DMS114 treated with DMSO at 0.1 percent for 48 hours (cell line): ENCODE measurements around the gene TAS2R19.
"Not testable (repeated sequence)": the region's sequence is repeated elsewhere in the genome, so short reads cannot be mapped to it uniquely, and the experiment has no call there.

ENCODE experiments used
- DNase-seq: peaks from one replicate; lab custom pipeline; 2025; ENCODE audit not compliant: unreplicated experiment; lab: John Stamatoyannopoulos, UW

The TAS2R19 gene

GRCh38 chr12:11022520-11022919 lies at the start of gene TAS2R19:
TSS of gene TAS2R19 (minus strand) at chr12:11022620. CDS start at chr12:11022571, 49 bp downstream.
- DNase-seq: no peak

- DNase-seq: no peak
These were observed 49.0 kb upstream of the TAS2R19 start for GRCh38 chr12:11071414-11071813.

GRCh38 chr12:11070999-11071398 lies 48.6 kb upstream of the TAS2R19 start:
- no peak for DNase-seq

- DNase-seq: no peak
These were observed 47.5 kb upstream of the TAS2R19 start for GRCh38 chr12:11069854-11070365.

- no peak for DNase-seq
These were observed 45.1 kb upstream of the TAS2R19 start for GRCh38 chr12:11067514-11067913.

GRCh38 chr12:11062194-11062593 lies 39.8 kb upstream of the TAS2R19 start, which contains the start of gene TAS2R46:
TSS of gene TAS2R46 (minus strand) at chr12:11062294. CDS start at chr12:11062294, 0 bp downstream.
- not testable (repeated sequence) for DNase-seq

GRCh38 chr12:11059784-11060183 lies 37.4 kb upstream of the TAS2R19 start:
- DNase-seq: no peak

- no peak for DNase-seq
These were observed 36.6 kb upstream of the TAS2R19 start for GRCh38 chr12:11059041-11059440.

- no peak for DNase-seq
These were observed 32.9 kb upstream of the TAS2R19 start for GRCh38 chr12:11055306-11055705.

- DNase-seq: not testable (repeated sequence)
These were observed 27.5 kb upstream of the TAS2R19 start for GRCh38 chr12:11049806-11050531.

- not testable (repeated sequence) for DNase-seq
These were observed 18.9 kb upstream of the TAS2R19 start for GRCh38 chr12:11041366-11041765.

GRCh38 chr12:11040162-11040561 lies 17.7 kb upstream of the TAS2R19 start:
- DNase-seq: no peak

- no peak for DNase-seq
These were observed 16.8 kb upstream of the TAS2R19 start for GRCh38 chr12:11039171-11039570.

- DNase-seq: not testable (repeated sequence)
These were observed 11.5 kb upstream of the TAS2R19 start for GRCh38 chr12:11033959-11034358.

GRCh38 chr12:11031307-11031706 lies 8.9 kb upstream of the TAS2R19 start, which contains the start of gene TAS2R31:
TSS of gene TAS2R31 (minus strand) at chr12:11031407. CDS start at chr12:11031335, 72 bp downstream.
- DNase-seq: no peak

GRCh38 chr12:11026118-11026517 lies 3.7 kb upstream of the TAS2R19 start:
- no peak for DNase-seq

GRCh38 chr12:11023387-11023786 lies 967 bp upstream of the TAS2R19 start:
- DNase-seq: no peak

- no peak for DNase-seq
These were observed 5.5 kb downstream of the TAS2R19 start for GRCh38 chr12:11016937-11017336.

GRCh38 chr12:11015775-11016430 lies 6.5 kb downstream of the TAS2R19 start:
- DNase-seq: no peak

GRCh38 chr12:11014234-11014633 lies 8.2 kb downstream of the TAS2R19 start:
- no peak for DNase-seq

GRCh38 chr12:11007608-11008007 lies 14.8 kb downstream of the TAS2R19 start:
- DNase-seq: no peak

GRCh38 chr12:10998204-10998603 lies 24.2 kb downstream of the TAS2R19 start, which contains the start of gene TAS2R20:
TSS of gene TAS2R20 (minus strand) at chr12:10998304. CDS start at chr12:10997875, 429 bp downstream.
- no peak for DNase-seq
